Endothelial cell of umbilical vein (primary cell): ENCODE results near the gene NRAS.

Experiments used
- CTCF ChIP-seq, 2 donors: IDR thresholded peaks; 1 replicate in 1 of 2; 2 replicates in 1 of 2; pipeline ENCODE4 v1.5.1; 2011; ENCODE audit warnings: low read length in 2 of 2, mild to moderate bottlenecking in 2 of 2, moderate library complexity in 2 of 2, control low read depth in 1 of 2, inconsistent platforms in 1 of 2, low read depth in 1 of 2; ENCODE audit not compliant: insufficient read depth in 1 of 2; ENCODE audit errors: extremely low read depth in 1 of 2
- EZH2 ChIP-seq: IDR thresholded peaks from 2 replicates; pipeline ENCODE4 v1.6.1; 2012; ENCODE audit warnings: borderline replicate concordance, low read depth, mild to moderate bottlenecking, moderate library complexity, low read length, inconsistent platforms; ENCODE audit not compliant: severe bottlenecking
- GATA2 ChIP-seq: IDR thresholded peaks from 2 replicates; pipeline ENCODE4 v1.7.0; 2011; ENCODE audit warnings: low read depth, mild to moderate bottlenecking, moderate library complexity, mixed read lengths, low read length; ENCODE audit not compliant: insufficient read length, insufficient read depth
- JUN ChIP-seq: IDR thresholded peaks from 2 replicates; pipeline ENCODE4 v1.6.1; 2011; ENCODE audit warnings: borderline replicate concordance, low read depth; ENCODE audit not compliant: insufficient read length, insufficient read depth
- MAX ChIP-seq: IDR thresholded peaks from 2 replicates; pipeline ENCODE4 v1.6.1; 2011; ENCODE audit not compliant: insufficient read depth, insufficient read length
- MYC ChIP-seq: IDR thresholded peaks from one replicate; pipeline ENCODE4 v1.6.1; 2011; ENCODE audit warnings: mild to moderate bottlenecking, low read depth, low read length
- POLR2A ChIP-seq: IDR thresholded peaks from 2 replicates; pipeline ENCODE4 v1.6.1; 2012; ENCODE audit warnings: low read depth, mild to moderate bottlenecking, control low read depth, low read length
- POLR2AphosphoS5 ChIP-seq: IDR thresholded peaks from 2 replicates; pipeline ENCODE4 v1.6.1; 2012; ENCODE audit warnings: low read depth, mild to moderate bottlenecking, control low read depth, low read length, moderate library complexity; ENCODE audit not compliant: insufficient read depth

- no peak for TF ChIP-seq POLR2A
- no peak for TF ChIP-seq CTCF (IDR thresholded peaks at IDR 0.05; ENCODE audit: extremely low read depth in 1 of 2, insufficient read depth in 1 of 2, low read depth in 1 of 2, low read length in 2 of 2)
- no peak for TF ChIP-seq EZH2
- TF ChIP-seq POLR2AphosphoS5: no peak
- TF ChIP-seq MYC: no peak
- no peak for TF ChIP-seq JUN
- no peak for TF ChIP-seq GATA2
- no peak for TF ChIP-seq MAX
Measured at GRCh38 chr1:114660238-114660637, 56.3 kb downstream of the NRAS start.
